Measurements from ENCODE around the gene FXYD2. TPM values are rescaled to one million over a fixed set of nuclear protein-coding genes. Genes with fewer than 3 reads are reported as not detected.

Gene FXYD2
- total and polyA plus RNA-seq, 2 of the 13 experiments (the other 11 are each of a cell fraction or from before 2014, with no cell fraction given): 45.9 to 106 TPM

- no peak for TF ChIP-seq ZSCAN5A (CRISPR knock-in tag; IDR thresholded peaks at IDR 0.05; ENCODE audit: borderline replicate concordance)
- TF ChIP-seq ZNF570 (CRISPR knock-in tag; IDR thresholded peaks at IDR 0.05; ENCODE audit: borderline replicate concordance): no peak
- no peak for TF ChIP-seq ZMYM4 (CRISPR knock-in tag; IDR thresholded peaks at IDR 0.05)
- TF ChIP-seq SMAD3 (CRISPR knock-in tag; IDR thresholded peaks at IDR 0.05): no peak
Measured at GRCh38 chr11:117803896-117804295, 20.6 kb downstream of the FXYD2 start (continued).

DNA sequence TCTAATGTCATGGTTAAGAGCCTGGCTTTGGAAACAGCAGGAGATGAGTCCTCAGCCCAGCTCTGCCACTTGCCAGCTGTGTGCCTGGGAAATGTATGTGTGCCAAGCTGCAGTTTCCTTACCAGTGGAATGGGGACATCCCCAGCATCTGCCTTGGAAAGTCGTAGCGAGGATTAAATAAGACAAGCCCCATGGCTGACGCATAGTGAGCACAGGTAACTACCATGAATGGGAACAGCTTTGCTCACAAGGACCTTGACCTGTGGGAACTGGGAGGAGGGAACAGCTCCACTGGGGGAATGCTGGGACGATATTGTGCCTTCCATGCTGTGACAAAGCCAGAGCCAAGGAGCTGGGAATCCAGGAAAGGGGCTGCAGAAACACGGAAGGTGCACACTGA is 24.9 kb downstream of the FXYD2 start:
- peak; percentile 67 for ATAC-seq
- in situ Hi-C loops (cut with HindIII; ENCODE audit: extremely low pct_ligation_motif_present, low pct_unique_long_range_greater_than_20kb): no loop called here
- H3K4me3 ChIP-seq (replicated peaks in 1 of 3; ENCODE audit: insufficient read depth in 1 of 3, low read depth in 2 of 3, low read length in 3 of 3): no peak overlapping the region
- CTCF ChIA-PET (ENCODE audit: low intra/inter-chr PET ratio, low total read pairs): interaction anchor here (1.1 kb wide), 1 partner anchor 18 kb away, joined by 3 read pairs; no protein-coding TSS in a partner anchor
- H3K4me1 ChIP-seq (ENCODE audit: insufficient read depth, low read length): peaks cover 16% of the 10 kb centered on the region
- H3K79me2 ChIP-seq (ENCODE audit: insufficient read depth, low read length): no peaks in the 10 kb centered on the region
- POLR2A ChIA-PET: no interaction called here
- H3K27ac ChIP-seq (ENCODE audit: extremely low read length, insufficient read depth, low read length): no peak overlapping the region
- no peak for FAIRE-seq
- intact Hi-C loops (cut with micrococcal nuclease; ENCODE audit: unreplicated experiment): no loop called here
- 21% methylated on average over 5 of the region's 5 CpGs for WGBS (ENCODE audit: low lambda C conversion rate)
- H3K9ac ChIP-seq (ENCODE audit: insufficient read depth, low read depth, low read length): no peak overlapping the region
- no peak overlapping the region for H2AFZ ChIP-seq (ENCODE audit: low read length)
- no peaks in the 10 kb centered on the region for H4K20me1 ChIP-seq (ENCODE audit: insufficient read depth, low read length)
- no peaks in the 10 kb centered on the region for H3K36me3 ChIP-seq (replicated peaks in 1 of 2; ENCODE audit: control insufficient read depth in 1 of 2, insufficient read depth in 2 of 2, low read length in 2 of 2)
- no peak for DNase-seq (ENCODE audit: low spot score)
- TF ChIP-seq ZMAT5 (CRISPR knock-in tag; IDR thresholded peaks at IDR 0.05; ENCODE audit: borderline replicate concordance, low read depth): no peak
- no peak for TF ChIP-seq HOXA7 (CRISPR knock-in tag; IDR thresholded peaks at IDR 0.05)
- TF ChIP-seq NR2F6 (IDR thresholded peaks at IDR 0.05): no peak
- TF ChIP-seq NR2F6 (CRISPR knock-in tag; IDR thresholded peaks at IDR 0.05): peak; percentile 41; the same call in 1 of the 2 replicates
- peak; percentile 16; the same call in 1 of the 2 replicates for TF ChIP-seq HNF4A (CRISPR knock-in tag; IDR thresholded peaks at IDR 0.05)
- H3K9me3 ChIP-seq (ENCODE audit: low read length): no peaks in the 10 kb centered on the region
- no TSS peak for BruUV-seq (replicated peaks)
- peaks cover 5 to 31% of the 10 kb centered on the region in 2 experiments; a peak in 4 of 5 replicates for H3K27me3 ChIP-seq (ENCODE audit: control insufficient read depth in 1 of 2, insufficient read depth in 2 of 2, low read length in 2 of 2)
- H3K4me2 ChIP-seq (ENCODE audit: low read depth, low read length): no peak overlapping the region

All from HepG2 (cell line).